Activated T-cell treated with anti-CD3 and anti-CD28 coated beads, Interleukin-2, amount 50 U/mL, for 48 hours (primary cell): Measurements from ENCODE around the gene MARK4.

ENCODE experiments used
- DNase-seq, 2 experiments: peaks; one replicate each; pipeline ENCODE4 v3.0.0-alpha.2; 2020

MARK4 gene

DNA sequence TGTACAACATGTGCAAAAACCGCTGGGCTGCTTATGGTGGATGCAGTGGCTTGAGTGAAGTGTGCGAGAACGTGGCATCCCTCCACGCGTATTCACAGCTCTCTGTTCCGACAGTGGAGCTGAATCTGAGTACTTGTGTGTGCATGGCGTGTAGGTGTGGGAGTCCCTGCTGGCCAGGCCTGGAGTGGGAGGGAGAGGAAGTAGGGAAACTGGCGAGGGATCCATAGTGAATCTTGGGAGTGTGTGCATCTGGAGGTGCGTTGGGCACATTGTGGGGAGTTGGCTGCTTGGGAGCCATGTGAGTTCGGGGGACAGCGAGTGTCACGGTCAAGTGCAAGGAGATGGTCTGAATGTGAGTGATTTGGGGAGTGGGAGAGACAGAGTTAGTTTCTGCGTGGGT lies 91.8 kb downstream of the MARK4 start:
- DNase-seq, result no peak

DNA sequence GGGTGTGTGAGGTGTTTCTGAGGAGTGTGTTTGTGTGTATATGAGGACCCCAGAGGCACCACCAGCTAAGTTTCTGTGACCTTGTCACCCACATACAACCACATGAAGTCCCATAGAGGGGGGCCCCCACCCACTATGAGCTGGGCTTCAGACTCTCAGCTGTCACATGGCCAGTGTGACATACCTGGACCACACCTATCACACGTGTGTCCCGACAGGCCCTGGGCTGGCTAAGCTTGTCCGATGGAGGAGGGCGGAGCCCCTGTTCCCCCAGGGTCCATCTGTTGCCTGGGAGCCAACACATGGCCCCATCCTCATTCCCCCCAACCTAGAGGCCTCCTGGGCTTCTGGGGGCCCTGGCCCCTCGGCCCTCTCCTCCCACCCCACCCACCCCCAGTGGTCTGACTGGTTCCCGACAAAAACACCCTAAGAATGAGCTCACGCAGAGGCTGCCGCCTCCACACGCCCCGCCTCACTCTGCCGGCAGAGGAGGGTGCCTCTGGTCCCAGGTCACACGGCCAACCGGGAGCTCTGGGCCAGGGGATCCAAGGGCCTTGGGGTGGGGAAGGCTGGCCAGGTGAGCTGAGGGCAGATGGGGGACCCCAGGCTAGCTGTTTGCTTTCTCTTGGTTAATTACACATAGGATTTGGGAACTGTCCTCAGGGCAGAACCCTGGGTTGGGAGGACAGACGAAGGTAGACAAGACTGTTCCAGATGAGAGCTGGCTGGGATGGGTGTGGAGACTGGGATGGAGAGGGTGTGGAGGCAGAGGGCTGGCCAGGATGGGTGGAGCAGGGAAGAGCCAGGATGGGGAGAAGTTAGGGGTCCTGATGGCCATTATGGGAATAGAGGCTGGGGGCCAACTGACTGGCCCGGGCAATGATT lies 93.8 kb downstream of the MARK4 start:
- DNase-seq, result no peak

DNA sequence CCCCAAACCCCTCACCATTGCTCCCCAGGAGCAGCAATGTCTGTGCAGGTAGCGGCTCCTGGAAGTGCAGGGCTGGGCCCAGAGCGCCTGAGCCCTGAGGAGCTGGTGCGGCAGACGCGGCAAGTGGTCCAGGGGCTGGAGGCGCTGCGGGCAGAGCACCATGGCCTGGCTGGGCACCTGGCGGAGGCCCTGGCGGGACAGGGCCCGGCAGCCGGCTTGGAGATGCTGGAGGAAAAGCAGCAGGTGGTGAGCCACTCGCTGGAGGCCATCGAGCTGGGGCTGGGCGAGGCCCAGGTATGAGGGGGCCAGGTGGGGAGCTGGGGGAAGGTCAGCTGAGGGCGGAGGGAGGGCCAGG lies 94.4 kb downstream of the MARK4 start:
- no peak for DNase-seq

DNA sequence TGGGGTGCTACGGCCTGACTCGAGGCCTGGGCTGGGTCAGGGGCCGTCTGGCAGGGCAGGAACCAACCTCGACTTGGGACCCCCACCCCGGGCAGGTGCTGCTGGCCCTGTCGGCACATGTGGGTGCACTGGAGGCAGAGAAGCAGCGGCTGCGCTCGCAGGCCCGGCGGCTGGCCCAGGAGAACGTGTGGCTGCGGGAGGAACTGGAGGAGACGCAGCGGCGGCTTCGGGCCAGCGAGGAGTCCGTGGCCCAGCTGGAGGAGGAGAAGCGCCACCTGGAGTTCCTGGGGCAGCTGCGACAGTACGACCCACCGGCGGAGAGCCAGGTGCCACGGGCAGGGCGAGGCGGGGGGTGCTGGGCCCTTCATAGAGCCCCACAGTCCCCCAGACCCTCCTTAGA lies 95.4 kb downstream of the MARK4 start:
- DNase-seq, result no peak

DNA sequence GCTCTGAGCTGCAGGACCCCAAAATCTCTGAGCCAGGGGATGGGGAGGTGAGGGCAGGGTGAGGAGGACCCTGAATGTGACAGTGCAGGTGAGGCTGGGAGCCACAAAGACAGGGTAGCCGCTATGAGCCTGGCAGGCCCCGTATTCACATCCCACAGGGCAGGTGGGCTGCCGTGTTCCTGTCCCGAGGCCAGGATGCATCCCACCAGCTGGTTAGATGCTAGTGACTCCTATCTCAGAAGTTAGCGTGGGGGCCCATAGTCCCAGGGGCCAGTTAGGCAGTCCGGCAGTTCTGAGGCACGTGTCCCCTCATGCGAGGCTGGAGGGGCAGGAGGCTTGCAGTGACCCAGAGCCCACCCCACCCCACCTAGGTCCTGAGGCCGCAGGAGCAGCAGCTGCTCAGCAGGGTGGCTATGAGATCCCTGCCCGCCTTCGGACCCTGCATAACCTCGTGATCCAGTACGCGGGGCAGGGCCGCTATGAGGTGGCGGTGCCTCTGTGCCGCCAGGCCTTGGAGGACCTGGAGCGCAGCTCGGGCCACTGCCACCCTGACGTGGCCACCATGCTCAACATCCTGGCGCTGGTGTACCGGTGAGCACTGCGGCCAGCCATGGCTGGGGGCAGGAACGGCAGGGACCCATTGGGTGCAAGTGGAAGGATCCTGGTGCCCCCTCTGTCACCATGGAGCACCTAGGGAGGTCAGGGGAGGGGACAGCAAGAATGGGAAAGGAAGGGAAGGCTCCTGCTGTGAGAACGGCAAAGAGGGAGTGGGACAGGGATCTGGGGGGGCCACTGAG lies 96.7 kb downstream of the MARK4 start:
- DNase-seq, result no peak

DNA sequence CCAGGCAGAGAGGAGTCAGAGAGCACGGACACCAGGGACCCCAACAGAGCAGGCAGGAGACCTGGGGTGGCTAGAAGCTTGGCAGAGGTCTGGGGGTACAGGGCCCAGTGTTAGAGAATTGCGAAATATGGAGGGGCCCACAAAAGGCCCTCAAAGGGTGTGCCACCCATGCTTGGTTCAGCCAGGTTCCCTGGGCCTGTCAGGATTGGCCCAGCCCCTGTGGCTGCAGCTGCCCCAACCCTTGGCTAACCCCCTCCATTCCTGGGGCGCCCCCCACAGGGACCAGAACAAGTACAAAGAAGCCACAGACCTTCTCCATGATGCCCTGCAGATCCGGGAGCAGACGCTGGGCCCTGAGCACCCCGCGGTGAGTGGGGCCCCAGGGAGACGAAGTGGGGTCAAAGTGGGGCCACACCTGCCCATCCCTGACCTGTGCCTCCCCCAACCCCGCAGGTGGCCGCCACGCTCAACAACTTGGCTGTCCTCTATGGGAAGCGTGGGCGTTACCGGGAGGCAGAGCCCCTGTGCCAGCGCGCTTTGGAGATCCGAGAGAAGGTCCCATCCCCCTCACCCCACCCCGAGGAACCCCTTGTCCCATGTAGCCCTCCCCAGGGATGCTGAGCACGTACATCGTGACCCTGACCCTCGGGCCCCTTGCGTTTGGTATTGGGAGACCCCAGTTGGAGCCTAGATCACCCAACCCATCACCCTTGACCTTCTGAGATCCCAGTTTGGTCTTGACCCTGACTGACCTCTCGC lies 97.5 kb downstream of the MARK4 start:
- no peak for DNase-seq

DNA sequence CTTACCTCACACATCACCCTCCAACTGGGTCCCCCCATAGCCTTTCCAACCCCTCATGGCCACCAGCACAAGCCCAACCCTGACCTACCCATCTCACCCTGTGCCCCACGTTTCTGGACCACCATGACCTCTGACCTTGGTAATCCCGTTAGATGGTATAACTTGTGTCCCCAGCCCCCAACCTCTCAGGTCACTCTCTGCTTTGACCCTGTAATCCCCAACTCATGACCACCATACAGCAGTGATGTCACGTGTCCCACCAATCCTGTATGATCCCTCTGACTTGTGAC lies 98.0 kb downstream of the MARK4 start:
- DNase-seq, result no peak

DNA sequence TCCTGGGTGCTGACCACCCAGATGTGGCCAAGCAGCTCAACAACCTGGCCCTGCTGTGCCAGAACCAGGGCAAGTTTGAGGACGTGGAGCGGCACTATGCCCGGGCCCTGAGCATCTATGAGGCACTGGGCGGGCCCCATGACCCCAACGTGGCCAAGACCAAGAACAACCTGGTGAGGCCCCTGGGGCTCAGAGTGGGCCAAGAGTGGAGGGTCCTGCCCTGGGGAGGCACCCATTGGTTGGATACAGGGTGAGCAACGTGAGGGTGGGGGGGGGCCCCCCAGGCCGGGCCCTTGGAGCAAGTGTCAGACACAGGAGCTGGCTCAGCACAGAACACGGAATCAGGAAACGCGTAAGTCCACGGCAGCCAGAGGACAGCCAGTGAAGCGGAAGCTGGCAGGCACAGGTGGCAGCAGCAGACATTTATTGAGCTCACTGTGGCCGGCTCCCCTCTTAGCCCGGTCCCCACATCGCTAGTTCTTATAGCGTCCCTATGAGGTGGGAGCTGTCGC lies 98.4 kb downstream of the MARK4 start:
- no peak for DNase-seq

DNA sequence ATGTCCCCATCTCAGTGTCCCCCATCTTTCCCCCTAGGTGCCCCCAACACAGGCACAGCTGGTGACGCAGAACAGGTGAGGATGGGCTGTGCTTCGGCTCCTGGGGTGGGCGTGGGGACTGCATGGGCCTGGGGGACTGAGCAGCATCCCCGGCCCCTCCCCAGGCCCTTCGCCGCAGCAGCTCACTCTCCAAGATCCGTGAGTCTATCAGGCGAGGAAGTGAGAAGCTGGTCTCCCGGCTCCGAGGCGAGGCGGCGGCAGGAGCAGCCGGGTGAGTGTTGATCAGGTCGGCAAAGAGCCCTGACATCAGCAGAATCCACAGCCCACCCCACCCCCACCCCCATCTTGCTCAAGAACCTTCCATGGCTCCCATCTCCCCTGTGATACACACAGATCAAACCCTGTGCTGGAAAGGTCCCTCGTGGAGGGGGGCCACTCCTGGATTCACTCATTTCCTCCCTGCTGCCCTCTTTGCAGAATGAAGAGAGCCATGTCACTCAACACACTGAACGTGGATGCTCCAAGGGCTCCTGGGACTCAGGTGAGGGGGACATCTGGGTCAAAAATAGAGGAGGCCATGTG lies 99.5 kb downstream of the MARK4 start:
- DNase-seq, result no peak

DNA sequence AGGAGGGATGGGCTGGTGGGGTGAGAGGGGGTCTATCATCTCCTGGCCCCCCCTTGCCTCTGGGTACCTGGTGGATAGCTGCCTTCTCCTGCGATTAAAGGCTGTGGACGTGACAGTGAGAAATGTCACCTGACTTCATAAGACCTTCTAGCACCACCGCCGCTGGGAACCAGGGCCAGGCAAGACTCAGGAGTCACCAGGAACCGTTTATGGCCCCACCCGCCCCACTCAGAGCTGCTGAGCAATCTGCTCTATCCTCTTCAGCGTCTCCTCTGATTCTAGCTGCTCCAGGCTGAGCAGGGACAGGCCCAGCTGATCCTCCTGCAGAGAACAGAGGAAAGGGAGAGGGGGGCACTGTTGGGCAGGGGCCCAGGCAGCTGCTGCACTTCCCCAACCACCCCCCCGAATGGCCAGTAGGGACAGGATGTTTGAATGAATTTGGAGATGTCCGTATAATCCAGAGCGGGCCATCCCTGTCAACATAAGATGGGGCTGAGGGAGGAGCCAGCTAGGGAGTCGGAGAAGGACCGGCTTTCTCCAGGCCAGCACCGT lies 100.4 kb downstream of the MARK4 start:
- DNase-seq, result no peak

DNA sequence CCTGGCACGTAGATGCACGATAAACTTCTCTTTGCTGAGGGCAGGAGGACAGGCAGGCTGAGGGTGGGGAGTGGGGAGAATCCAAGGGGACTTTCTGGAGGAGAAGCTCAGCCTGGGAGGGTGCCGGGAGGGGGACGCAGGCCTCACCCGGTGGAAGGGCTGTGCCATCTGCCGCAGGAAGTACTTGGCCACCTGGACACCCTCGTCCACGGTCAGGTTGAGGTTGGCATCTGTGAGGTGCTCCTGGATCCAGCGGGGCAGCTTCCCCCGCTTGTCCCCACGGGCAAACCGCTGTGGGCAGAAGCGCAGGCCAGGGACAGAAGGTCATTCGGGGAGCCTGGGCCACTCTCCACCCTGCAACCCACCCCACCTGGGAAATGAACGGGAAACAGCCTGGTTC lies 101.0 kb downstream of the MARK4 start:
- DNase-seq, result no peak

DNA sequence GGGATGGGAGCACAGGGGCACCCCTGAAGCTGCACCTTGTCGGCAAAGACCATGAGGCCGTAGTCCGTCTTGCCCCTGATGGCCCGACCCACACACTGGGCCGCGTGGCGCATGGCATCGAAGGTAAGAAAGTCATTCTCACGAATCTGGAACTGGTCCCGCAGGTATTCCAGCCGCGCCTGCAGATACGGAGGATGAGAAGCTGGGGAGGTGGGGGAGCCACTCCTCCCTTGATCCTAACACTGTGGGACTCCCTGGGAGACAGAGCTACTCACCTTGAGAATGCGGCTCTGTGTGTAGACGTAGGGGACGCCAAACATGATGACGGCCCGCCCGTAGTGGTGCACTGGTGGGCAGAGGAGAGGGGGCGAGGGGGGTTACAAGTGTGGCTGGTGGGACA lies 101.4 kb downstream of the MARK4 start:
- no peak for DNase-seq

DNA sequence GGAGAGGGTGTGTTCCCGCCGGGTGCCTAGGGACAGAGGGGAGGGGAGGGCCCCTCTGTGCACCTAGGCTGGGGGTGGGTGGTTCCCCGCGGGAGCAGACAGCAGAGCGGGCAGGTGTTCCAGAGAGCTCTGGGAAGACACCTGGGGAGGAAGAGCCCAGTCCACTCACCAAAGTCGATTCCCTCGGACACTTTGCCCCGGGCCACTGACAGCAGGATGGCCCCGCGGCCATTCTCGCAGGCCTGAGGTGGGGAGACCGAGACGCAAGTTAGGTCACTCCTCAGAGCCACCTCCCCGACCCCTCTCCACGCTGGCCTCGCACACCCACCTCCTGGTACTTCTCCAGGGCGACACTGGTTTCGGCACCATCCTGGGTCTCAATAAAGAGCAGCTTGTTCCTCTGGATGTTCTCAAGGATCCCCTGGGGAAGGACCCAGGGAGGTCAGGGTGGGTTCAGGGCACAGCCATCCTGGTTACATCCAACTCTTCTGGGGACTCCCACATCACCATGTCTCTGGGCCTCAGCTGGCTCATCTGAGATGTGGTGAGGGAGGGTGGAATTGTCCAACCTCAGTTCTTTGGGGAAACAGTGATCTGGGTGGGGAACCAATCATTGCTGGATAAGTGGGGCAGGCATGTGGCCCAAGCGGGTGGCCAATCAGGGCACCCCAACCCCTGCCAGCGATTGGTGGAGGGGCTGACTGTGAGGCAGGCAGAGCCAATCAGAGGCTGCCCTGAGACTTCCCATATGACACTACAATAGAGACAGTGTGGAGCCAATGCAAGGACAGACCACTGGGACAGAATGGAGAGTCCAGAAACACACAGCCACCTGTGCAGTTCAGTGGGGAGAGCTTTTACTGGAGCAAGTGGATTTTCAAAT lies 102.1 kb downstream of the MARK4 start:
- DNase-seq, result no peak

DNA sequence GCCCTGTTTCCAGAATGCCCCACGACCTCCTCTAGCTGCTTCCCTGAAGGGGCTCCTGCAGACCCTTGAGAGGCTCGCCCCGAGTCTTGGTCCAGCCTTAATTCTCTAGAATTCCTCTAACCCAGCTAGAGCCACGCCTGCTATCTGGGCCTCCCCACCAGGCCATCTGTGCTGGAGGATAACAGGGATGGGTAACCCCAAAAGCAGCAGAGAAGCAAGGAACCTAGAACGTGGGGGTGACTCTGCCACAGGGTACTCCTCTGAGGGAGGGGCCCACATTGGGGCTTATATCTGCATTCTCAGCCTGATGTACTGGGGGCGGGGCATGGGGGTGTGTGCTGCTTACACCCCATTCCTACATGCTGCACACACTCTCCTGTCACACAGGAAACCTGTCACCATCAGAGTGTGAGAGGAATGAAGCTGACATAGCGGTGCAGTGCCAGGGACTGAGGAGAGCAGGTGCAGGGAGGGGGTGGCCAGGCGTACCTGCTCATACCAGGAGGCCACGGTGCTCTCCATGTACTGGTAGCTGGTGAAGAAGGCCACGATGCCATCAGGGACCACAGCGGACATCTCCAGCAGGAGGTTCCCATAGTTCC lies 103.3 kb downstream of the MARK4 start:
- DNase-seq, result no peak
